ENCODE results near the gene NCEH1. TPM values are rescaled to one million over a fixed set of nuclear protein-coding genes. Genes with fewer than 3 reads are reported as not detected.

NCEH1 gene
- total RNA-seq (2012; rRNA removed) (23.3 and 28.9 TPM in 2 replicates), polyA plus RNA-seq (2012; rRNA removed) (22.3 and 23.5 TPM in 2 replicates), Bru-seq, nascent RNA (percentile 86 among the genes with signal in this experiment), BruChase-seq, experiment 1, labeled RNA remaining after a 6-hour chase (percentile 83 among the genes with signal in this experiment), BruChase-seq, experiment 2, labeled RNA remaining after a 2-hour chase (percentile 76 among the genes with signal in this experiment)
- 8.0 and 12.7 TPM in 2 replicates for polyA plus RNA-seq (2012; cell fraction: cytosol; rRNA removed)
- 5.1 and 13.7 TPM in 2 replicates for polyA plus RNA-seq (2012; cell fraction: nucleus; rRNA removed; ENCODE audit: low replicate concordance)
- long read RNA-seq, full-length matches to known transcripts = 5 of 9 reads
- long read RNA-seq, partial matches to known transcripts = 0 of 9 reads
- long read RNA-seq, other reads (novel, unspliced or antisense) = 4 of 9 reads

- WGBS, 2 experiments (ENCODE audit: extremely low coverage in 2 of 2, insufficient read length in 1 of 2) = 1% methylated on average over 21 of the region's 41 CpGs; no CpG with 5 or more reads in 1 of the 2 experiments
- Histone ChIP-seq H3K23ac (ENCODE audit: low read depth, low read length) (peak within 1 kb of the TSS; percentile 81), H2BK15ac (ENCODE audit: low read depth, low read length) (peak within 1 kb of the TSS; percentile 85; the same call in 1 of the 3 replicates), H3K9ac (ENCODE audit: low read depth, low read length) (peak within 1 kb of the TSS; percentile 79), H3K4me2 (ENCODE audit: low read depth, low read length) (peak within 1 kb of the TSS; percentile 97), H3K4ac (ENCODE audit: low read depth, low read length) (peak within 1 kb of the TSS; percentile 90), H3K79me1 (ENCODE audit: low read depth in 1 of 2, low read length in 2 of 2) (peaks cover 11 to 38% of the 10 kb centered on the region in 2 experiments; a peak in 3 of 4 replicates), H2BK120ac (ENCODE audit: low read depth, low read length) (peak within 1 kb of the TSS; percentile 95), H2AK9ac (replicated peaks; ENCODE audit: low read depth, low read length, poor library complexity) (peak within 1 kb of the TSS; percentile 96), H4K8ac (ENCODE audit: low read depth in 2 of 2, low read length in 2 of 2) (peak within 1 kb of the TSS; percentile 22 to 78; a peak in 3 of 4 replicates), H3K56ac (ENCODE audit: extremely low read depth, insufficient read depth, low read length) (peak within 1 kb of the TSS; percentile 83), H3K4me1 (ENCODE audit: control insufficient read depth, insufficient read depth, low read length) (peaks cover 8% of the 10 kb centered on the region), H4K5ac (ENCODE audit: low read depth, low read length) (peak within 1 kb of the TSS; percentile 52), H3K36me3 (ENCODE audit: control insufficient read depth, insufficient read depth, low read length) (no peaks in the 10 kb centered on the region), H3K14ac (replicated peaks; ENCODE audit: low read depth, low read length) (peak within 1 kb of the TSS; percentile 93), H4K91ac (ENCODE audit: insufficient read depth, low read depth, low read length) (peak within 1 kb of the TSS; percentile 85), H2AFZ (replicated peaks; ENCODE audit: low read length, poor library complexity) (peak within 1 kb of the TSS; percentile 99), H3K9me1 (ENCODE audit: insufficient read depth, low read length) (0 out of 2 replicates have a peak, but pooled peaks cover 3% of the 10 kb centered on the region), H3K27me3 (ENCODE audit: control insufficient read depth, insufficient read depth, low read length) (no peaks in the 10 kb centered on the region), H2AK5ac (ENCODE audit: low read depth, low read length) (peak within 1 kb of the TSS; percentile 72), H4K20me1 (ENCODE audit: insufficient read depth, low read length) (no peaks in the 10 kb centered on the region; the same call in 1 of the 2 replicates), H3K4me3 (ENCODE audit: insufficient read depth, low read depth, low read length) (peak within 1 kb of the TSS; percentile 77), H2BK20ac (ENCODE audit: low read depth, low read length) (peak within 1 kb of the TSS; percentile 95), H3K18ac (ENCODE audit: low read depth, low read length) (peak within 1 kb of the TSS; percentile 58), H3K27ac (ENCODE audit: insufficient read depth, low read length) (peak within 1 kb of the TSS; percentile 88), H3K9me3 (ENCODE audit: control insufficient read depth, insufficient read depth, low read length) (no peaks in the 10 kb centered on the region), H2BK5ac (ENCODE audit: low read depth, low read length, poor library complexity, severe bottlenecking) (peak within 1 kb of the TSS; percentile 98)
- in situ Hi-C loops (cut with MboI; ENCODE audit: low sequenced_read_pairs) (no loop called here), dilution Hi-C loops (cut with HindIII; ENCODE audit: low sequenced_read_pairs, unreplicated experiment) (no loop called here), intact Hi-C loops (cut with micrococcal nuclease) (loop anchor here (1.0 kb wide), 2 partner anchors 38 to 39 kb away; partner anchors contain the start of gene ECT2)
- DNase-seq (peak; percentile 99), ATAC-seq (ENCODE audit: low read depth) (peak; percentile 95)
- POLR2A ChIA-PET (ENCODE audit: unreplicated experiment) = no interaction called here
- BruUV-seq (replicated peaks) = TSS peak; percentile 85
- CTCF ChIA-PET = interaction anchor here (0.6 to 2.7 kb wide), 13 partner anchors 10 to 354 kb away, joined by 3 to 18 read pairs (median 4); partner anchors contain the start of gene ECT2
- TF ChIP-seq MXI1 (IDR thresholded peaks at IDR 0.05; ENCODE audit: borderline replicate concordance, low read depth, low read length) = 0 out of 2 replicates have a peak, but pooled peaks have one; percentile 37
- no peak for TF ChIP-seq RCOR1 (IDR thresholded peaks at IDR 0.05; ENCODE audit: insufficient replicate concordance, low read length)
- TF ChIP-seq RAD21 (IDR thresholded peaks at IDR 0.05; ENCODE audit: low read length) = peak; percentile 79
- peak; percentile 57 for TF ChIP-seq SMC3 (IDR thresholded peaks at IDR 0.05; ENCODE audit: low read depth, low read length)
- peak; percentile 88 for TF ChIP-seq FOS (IDR thresholded peaks at IDR 0.05; ENCODE audit: low read depth, low read length)
- peak; percentile 98 for TF ChIP-seq CEBPB (IDR thresholded peaks at IDR 0.05; ENCODE audit: low read depth, low read length)
- peak; percentile 44; the same call in 1 of the 2 replicates for TF ChIP-seq NFE2L2 (IDR thresholded peaks at IDR 0.05; ENCODE audit: low read depth, low read length)
- TF ChIP-seq POLR2A (IDR thresholded peaks at IDR 0.05; ENCODE audit: low read depth, low read length) = peak; percentile 97
- TF ChIP-seq USF2 (IDR thresholded peaks at IDR 0.05; ENCODE audit: low read depth, low read length) = no peak
- TF ChIP-seq CTCF (conservative IDR thresholded peaks at IDR 0.05; ENCODE audit: low read depth, low read length) = peak; percentile 93
- no peak for TF ChIP-seq ELK1 (IDR thresholded peaks at IDR 0.05; ENCODE audit: borderline replicate concordance, low read depth, low read length)
These were observed at the start of gene NCEH1 for GRCh38 chr3:172710664-172711453. TSS of gene NCEH1 (minus strand) at chr3:172711067. CDS start at chr3:172710984, 83 bp downstream.

Data from IMR-90 (cell line).